Measurements from ENCODE around the gene CCDC122. TPM values are rescaled to one million over a fixed set of nuclear protein-coding genes. Genes with fewer than 3 reads are reported as not detected.

CCDC122 gene
- polyA plus RNA-seq, 1 experiment, result 1.6 TPM

DNA sequence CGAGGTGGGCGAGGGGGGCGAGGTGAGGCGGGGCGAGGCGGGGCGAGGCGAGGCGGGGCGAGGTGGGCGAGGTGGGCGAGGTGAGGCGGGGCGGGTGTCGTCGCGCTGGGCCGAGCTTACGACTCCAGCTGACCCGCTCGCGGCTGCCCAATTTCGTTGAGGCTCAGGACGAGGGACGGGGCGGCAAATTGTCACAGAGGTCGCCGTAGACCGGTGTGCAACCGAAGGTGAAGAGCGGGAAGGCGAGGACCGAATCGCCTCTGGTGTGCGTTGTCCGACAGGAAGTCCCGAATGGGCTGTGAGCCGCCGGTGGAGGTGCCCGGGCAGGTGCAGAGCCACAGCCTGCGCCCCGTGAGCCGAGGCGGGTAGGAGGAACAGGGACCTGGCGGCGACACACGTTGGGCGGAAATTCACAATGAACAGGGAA is 228 bp upstream of the CCDC122 start, which contains the start of gene LACC1:
TSS of gene LACC1 (plus strand) at position 150 of the 427 bp plus-strand sequence. CDS start 1,082 bp downstream, outside the sequence.
- Histone ChIP-seq H3K27me3 (ENCODE audit: control insufficient read depth, insufficient read depth, low read length) (no peaks in the 10 kb centered on the region), H3K27ac (ENCODE audit: low read depth, low read length) (peak within 1 kb of the TSS; percentile 86), H3K4me3 (ENCODE audit: low read depth, low read length) (peak within 1 kb of the TSS; percentile 72), H3K9me3 (ENCODE audit: control insufficient read depth, insufficient read depth, low read length) (no peaks in the 10 kb centered on the region)
- ChIA-PET POLR2A (interaction anchor here (0.6 to 1.5 kb wide), 6 partner anchors 10 to 997 kb away, joined by 3 to 8 read pairs (median 4); no protein-coding TSS in a partner anchor), CTCF (interaction anchor here (1.4 kb wide), 1 partner anchor 15 kb away, joined by 3 read pairs; no protein-coding TSS in a partner anchor)
- no peak for DNase-seq (ENCODE audit: low read depth, low spot score)
- TF ChIP-seq, protein P1, sequence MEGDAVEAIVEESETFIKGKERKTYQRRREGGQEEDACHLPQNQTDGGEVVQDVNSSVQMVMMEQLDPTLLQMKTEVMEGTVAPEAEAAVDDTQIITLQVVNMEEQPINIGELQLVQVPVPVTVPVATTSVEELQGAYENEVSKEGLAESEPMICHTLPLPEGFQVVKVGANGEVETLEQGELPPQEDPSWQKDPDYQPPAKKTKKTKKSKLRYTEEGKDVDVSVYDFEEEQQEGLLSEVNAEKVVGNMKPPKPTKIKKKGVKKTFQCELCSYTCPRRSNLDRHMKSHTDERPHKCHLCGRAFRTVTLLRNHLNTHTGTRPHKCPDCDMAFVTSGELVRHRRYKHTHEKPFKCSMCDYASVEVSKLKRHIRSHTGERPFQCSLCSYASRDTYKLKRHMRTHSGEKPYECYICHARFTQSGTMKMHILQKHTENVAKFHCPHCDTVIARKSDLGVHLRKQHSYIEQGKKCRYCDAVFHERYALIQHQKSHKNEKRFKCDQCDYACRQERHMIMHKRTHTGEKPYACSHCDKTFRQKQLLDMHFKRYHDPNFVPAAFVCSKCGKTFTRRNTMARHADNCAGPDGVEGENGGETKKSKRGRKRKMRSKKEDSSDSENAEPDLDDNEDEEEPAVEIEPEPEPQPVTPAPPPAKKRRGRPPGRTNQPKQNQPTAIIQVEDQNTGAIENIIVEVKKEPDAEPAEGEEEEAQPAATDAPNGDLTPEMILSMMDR (IDR thresholded peaks at IDR 0.05; ENCODE audit: low read depth, low read length), result no peak

DNA sequence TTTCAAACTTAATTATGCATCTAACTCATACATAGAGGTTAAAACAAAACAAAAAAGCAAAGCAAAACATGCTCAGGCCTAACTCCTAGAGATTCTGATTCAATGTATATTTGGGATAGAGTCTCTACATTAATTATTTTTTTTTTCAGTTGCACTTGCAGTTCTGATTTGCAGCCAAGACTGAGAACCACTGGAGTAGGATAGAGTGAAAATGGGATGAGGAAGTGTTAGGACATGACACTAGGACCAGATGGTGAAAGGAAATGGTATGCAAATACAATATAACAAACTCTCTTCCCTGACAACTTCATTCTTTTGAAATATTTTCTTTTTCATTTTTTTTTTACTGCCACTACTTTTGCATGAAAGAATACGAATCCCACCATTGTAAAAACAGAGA is 1.8 kb downstream of the CCDC122 start:
- no peak for DNase-seq (ENCODE audit: low read depth, low spot score)
- TF ChIP-seq, protein P1 (IDR thresholded peaks at IDR 0.05; ENCODE audit: low read depth, low read length), result no peak
- ChIA-PET POLR2A (no interaction called here), CTCF (interaction anchor here (0.9 to 1.1 kb wide), 2 partner anchors 572 to 908 kb away, joined by 3 read pairs; no protein-coding TSS in a partner anchor)
- no peaks in the 10 kb centered on the region for H3K27me3 ChIP-seq (ENCODE audit: control insufficient read depth, insufficient read depth, low read length)
- H3K4me3 ChIP-seq (ENCODE audit: low read depth, low read length), result no peak overlapping the region
- no peaks in the 10 kb centered on the region for H3K9me3 ChIP-seq (ENCODE audit: control insufficient read depth, insufficient read depth, low read length)
- H3K27ac ChIP-seq (ENCODE audit: low read depth, low read length), result no peak overlapping the region

DNA sequence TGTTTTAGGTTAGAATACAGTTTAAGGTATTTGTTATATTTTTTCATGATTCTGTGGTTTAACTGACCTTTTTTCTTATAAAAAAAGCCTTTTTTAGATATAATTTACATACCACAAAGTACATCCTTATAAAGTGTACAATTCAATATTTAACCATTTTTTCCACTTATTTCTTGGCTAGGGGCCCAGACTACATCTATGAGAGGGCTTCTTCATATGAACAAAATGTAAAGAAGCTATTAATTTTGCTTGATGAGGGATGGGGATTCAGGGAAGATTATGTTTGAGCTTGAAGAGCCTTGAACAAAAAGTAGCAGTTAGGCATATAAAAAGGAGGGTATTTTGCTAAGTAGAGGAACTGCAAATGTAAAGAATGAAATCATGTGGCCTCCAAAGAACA is 2.2 kb downstream of the CCDC122 start:
- no peaks in the 10 kb centered on the region for H3K27me3 ChIP-seq (ENCODE audit: control insufficient read depth, insufficient read depth, low read length)
- no peaks in the 10 kb centered on the region for H3K9me3 ChIP-seq (ENCODE audit: control insufficient read depth, insufficient read depth, low read length)
- H3K4me3 ChIP-seq (ENCODE audit: low read depth, low read length), result no peak overlapping the region
- CTCF ChIA-PET, result interaction anchor here (0.6 to 1.1 kb wide), 4 partner anchors 572 to 1396 kb away, joined by 3 read pairs; no protein-coding TSS in a partner anchor
- POLR2A ChIA-PET, result no interaction called here
- H3K27ac ChIP-seq (ENCODE audit: low read depth, low read length), result no peak overlapping the region
- DNase-seq (ENCODE audit: low read depth, low spot score), result no peak
- TF ChIP-seq, protein P1 (IDR thresholded peaks at IDR 0.05; ENCODE audit: low read depth, low read length), result no peak

GRCh38 chr13:43876366-43876765 is 3.2 kb downstream of the CCDC122 start:
- ChIA-PET CTCF (interaction anchor here (1.1 kb wide), 1 partner anchor 571 kb away, joined by 3 read pairs; no protein-coding TSS in a partner anchor), POLR2A (interaction anchor here (0.9 kb wide), 1 partner anchor 28 kb away, joined by 8 read pairs; no protein-coding TSS in a partner anchor)
- Histone ChIP-seq H3K27me3 (ENCODE audit: control insufficient read depth, insufficient read depth, low read length) (no peaks in the 10 kb centered on the region), H3K9me3 (ENCODE audit: control insufficient read depth, insufficient read depth, low read length) (no peaks in the 10 kb centered on the region), H3K4me3 (ENCODE audit: low read depth, low read length) (no peak overlapping the region), H3K27ac (ENCODE audit: low read depth, low read length) (no peak overlapping the region)
- no peak for DNase-seq (ENCODE audit: low read depth, low spot score)
- TF ChIP-seq, protein P1 (IDR thresholded peaks at IDR 0.05; ENCODE audit: low read depth, low read length), result no peak

DNA sequence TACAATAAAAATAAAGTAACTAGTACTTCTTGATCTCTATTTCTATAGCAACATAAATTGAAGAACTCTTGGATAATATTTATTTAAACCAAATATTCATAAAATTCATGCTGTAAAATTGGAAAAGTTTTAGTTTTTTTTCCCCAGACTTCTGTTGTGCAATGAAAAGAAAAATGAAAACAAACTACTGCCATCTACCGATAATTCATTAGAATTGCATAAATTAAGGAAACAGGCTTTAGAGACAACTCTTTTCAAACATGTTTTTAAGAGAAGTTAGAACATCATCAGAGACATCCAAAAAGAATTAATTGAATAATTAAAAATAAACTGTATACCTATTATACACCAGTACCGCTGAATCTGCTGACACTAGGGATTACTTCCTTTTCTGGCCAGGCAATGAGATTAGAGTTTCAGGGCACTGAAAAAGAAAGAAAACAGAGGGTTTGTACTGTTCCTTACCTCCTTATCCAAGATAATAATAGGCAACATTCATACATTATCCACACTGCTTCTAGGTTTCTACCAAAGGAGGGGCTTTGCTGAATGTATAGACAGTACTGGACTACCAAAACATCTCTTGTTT is 4.9 kb downstream of the CCDC122 start:
- TF ChIP-seq, protein P1 (IDR thresholded peaks at IDR 0.05; ENCODE audit: low read depth, low read length), result peak; percentile 50
- H3K9me3 ChIP-seq (ENCODE audit: control insufficient read depth, insufficient read depth, low read length), result no peaks in the 10 kb centered on the region
- no peak for DNase-seq (ENCODE audit: low read depth, low spot score)
- no peak overlapping the region for H3K4me3 ChIP-seq (ENCODE audit: low read depth, low read length)
- ChIA-PET CTCF (interaction anchor here (0.8 to 1.8 kb wide), 3 partner anchors 43 to 905 kb away, joined by 3 to 4 read pairs (median 3); no protein-coding TSS in a partner anchor), POLR2A (no interaction called here)
- H3K27me3 ChIP-seq (ENCODE audit: control insufficient read depth, insufficient read depth, low read length), result no peaks in the 10 kb centered on the region
- H3K27ac ChIP-seq (ENCODE audit: low read depth, low read length), result no peak overlapping the region

Measured in AG04450 (cell line).